ENCODE data around the gene GRM1.

GRM1 gene

GRCh38 chr6:146041282-146041681 lies 12.4 kb downstream of the GRM1 start:
- Histone ChIP-seq H3K4me3 (ENCODE audit: low read length, poor library complexity, severe bottlenecking) (no peak overlapping the region), H3K4me2 (ENCODE audit: low read depth, low read length, poor library complexity, severe bottlenecking) (no peak overlapping the region), H3K9me3 (ENCODE audit: insufficient read depth, low read depth, low read length) (no peaks in the 10 kb centered on the region), H4K20me1 (ENCODE audit: insufficient read depth, low read length, poor library complexity, severe bottlenecking) (no peaks in the 10 kb centered on the region), H3K4me1 (ENCODE audit: insufficient read depth, low read length, poor library complexity, severe bottlenecking) (no peaks in the 10 kb centered on the region), H3K27me3 (ENCODE audit: insufficient read depth, low read length, poor library complexity, severe bottlenecking) (no peaks in the 10 kb centered on the region), H3K9ac (ENCODE audit: low read depth, low read length, poor library complexity, severe bottlenecking) (no peak overlapping the region), H3K36me3 (ENCODE audit: insufficient read depth, low read length) (no peaks in the 10 kb centered on the region), H3K79me2 (ENCODE audit: insufficient read depth, low read length) (no peaks in the 10 kb centered on the region), H3F3A (ENCODE audit: low read depth) (no peaks in the 10 kb centered on the region), H2AFZ (ENCODE audit: low read length) (no peak overlapping the region), H3K9me2 (replicated peaks; ENCODE audit: low read depth, low read length) (no peaks in the 10 kb centered on the region)
- TF ChIP-seq EZH2phosphoT487 (IDR thresholded peaks at IDR 0.05; ENCODE audit: borderline replicate concordance) (no peak), CTCF (conservative IDR thresholded peaks at IDR 0.05; ENCODE audit: low read length) (peak; percentile 71)

DNA sequence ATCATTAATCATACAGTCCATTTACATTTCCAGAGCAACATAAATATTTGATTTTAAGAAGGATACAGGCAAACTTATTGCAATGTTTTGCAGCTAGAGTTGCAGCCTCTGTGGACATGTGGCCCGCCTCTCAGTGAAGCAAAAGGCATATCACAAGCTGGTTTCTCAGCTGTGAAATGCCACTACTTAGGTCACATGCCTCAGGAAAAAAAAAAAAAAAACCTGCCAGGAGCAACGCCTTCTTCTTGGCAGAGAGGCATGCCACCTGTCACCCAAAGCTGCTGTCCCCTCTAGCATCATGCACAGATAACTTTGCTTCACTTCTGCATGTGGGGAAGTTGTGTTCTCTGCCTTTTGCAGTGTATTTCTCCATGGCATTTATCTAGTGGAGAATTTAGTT lies 18.5 kb downstream of the GRM1 start:
- Histone ChIP-seq H3K9me3 (ENCODE audit: insufficient read depth, low read depth, low read length) (no peaks in the 10 kb centered on the region), H3K4me2 (ENCODE audit: low read depth, low read length, poor library complexity, severe bottlenecking) (no peak overlapping the region), H2AFZ (ENCODE audit: low read length) (no peak overlapping the region), H3K36me3 (ENCODE audit: insufficient read depth, low read length) (no peaks in the 10 kb centered on the region), H4K20me1 (ENCODE audit: insufficient read depth, low read length, poor library complexity, severe bottlenecking) (no peaks in the 10 kb centered on the region), H3K4me3 (ENCODE audit: low read length, poor library complexity, severe bottlenecking) (no peak overlapping the region), H3K9me2 (replicated peaks; ENCODE audit: low read depth, low read length) (no peaks in the 10 kb centered on the region), H3K27me3 (ENCODE audit: insufficient read depth, low read length, poor library complexity, severe bottlenecking) (no peaks in the 10 kb centered on the region), H3F3A (ENCODE audit: low read depth) (no peaks in the 10 kb centered on the region), H3K4me1 (ENCODE audit: insufficient read depth, low read length, poor library complexity, severe bottlenecking) (no peaks in the 10 kb centered on the region), H3K9ac (ENCODE audit: low read depth, low read length, poor library complexity, severe bottlenecking) (no peak overlapping the region), H3K79me2 (ENCODE audit: insufficient read depth, low read length) (no peaks in the 10 kb centered on the region)
- TF ChIP-seq CTCF (conservative IDR thresholded peaks at IDR 0.05; ENCODE audit: low read length) (no peak), EZH2phosphoT487 (IDR thresholded peaks at IDR 0.05; ENCODE audit: borderline replicate concordance) (no peak)

DNA sequence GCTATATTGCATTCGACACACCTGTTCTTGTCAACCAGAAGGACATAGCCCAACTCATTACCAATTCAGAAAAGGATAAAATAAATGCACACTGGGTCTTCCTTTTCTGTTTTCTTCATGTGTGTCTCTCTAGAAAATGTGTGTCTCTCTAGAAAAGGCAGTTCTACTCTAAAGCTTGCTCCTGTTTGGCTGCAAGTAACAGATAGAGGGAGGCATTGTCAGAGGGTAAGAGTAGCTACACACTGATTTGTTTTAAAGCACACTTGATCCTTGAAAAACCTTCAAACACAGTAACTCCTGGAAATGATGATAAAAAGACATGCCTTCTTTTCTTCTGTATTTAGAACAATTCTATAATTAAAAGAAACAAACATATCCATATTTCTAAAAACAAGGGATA lies 21.3 kb downstream of the GRM1 start:
- Histone ChIP-seq H3K4me3 (ENCODE audit: low read length, poor library complexity, severe bottlenecking) (no peak overlapping the region), H3K9me3 (ENCODE audit: insufficient read depth, low read depth, low read length) (no peaks in the 10 kb centered on the region), H3K9me2 (replicated peaks; ENCODE audit: low read depth, low read length) (no peaks in the 10 kb centered on the region), H2AFZ (ENCODE audit: low read length) (no peak overlapping the region), H3F3A (ENCODE audit: low read depth) (no peaks in the 10 kb centered on the region), H3K36me3 (ENCODE audit: insufficient read depth, low read length) (no peaks in the 10 kb centered on the region), H3K4me2 (ENCODE audit: low read depth, low read length, poor library complexity, severe bottlenecking) (no peak overlapping the region), H3K27me3 (ENCODE audit: insufficient read depth, low read length, poor library complexity, severe bottlenecking) (no peaks in the 10 kb centered on the region), H3K4me1 (ENCODE audit: insufficient read depth, low read length, poor library complexity, severe bottlenecking) (no peaks in the 10 kb centered on the region), H3K79me2 (ENCODE audit: insufficient read depth, low read length) (no peaks in the 10 kb centered on the region), H3K9ac (ENCODE audit: low read depth, low read length, poor library complexity, severe bottlenecking) (no peak overlapping the region), H4K20me1 (ENCODE audit: insufficient read depth, low read length, poor library complexity, severe bottlenecking) (no peaks in the 10 kb centered on the region)
- TF ChIP-seq CTCF (conservative IDR thresholded peaks at IDR 0.05; ENCODE audit: low read length) = no peak; the same call in 1 of the 2 replicates
- TF ChIP-seq EZH2phosphoT487 (IDR thresholded peaks at IDR 0.05; ENCODE audit: borderline replicate concordance) = no peak

Measured in Loucy (cell line).